ENCODE results near the gene CARD14. TPM values are rescaled to one million over a fixed set of nuclear protein-coding genes. Genes with fewer than 3 reads are reported as not detected.
A peak's percentile ranks its signal among the peaks of the same experiment; 100 is the strongest.

The CARD14 gene
- total RNA-seq, 1 experiment from 2014 or later: 0.24 TPM

GRCh38 chr17:80146121-80147034 lies 23.5 kb upstream of the CARD14 start:
- Histone ChIP-seq H3K9me3 (ENCODE audit: control insufficient read depth, low read depth, low read length) (no peaks in the 10 kb centered on the region), H2BK5ac (ENCODE audit: insufficient read length, low read length) (no peak overlapping the region), H2BK12ac (ENCODE audit: insufficient read length, low read depth, low read length) (no peak overlapping the region), H4K5ac (ENCODE audit: insufficient read length, low read depth, low read length) (no peak overlapping the region), H3K14ac (ENCODE audit: insufficient read depth, low read length) (peak overlapping the region; percentile 87), H2AK5ac (ENCODE audit: insufficient read length, low read length) (no peak overlapping the region), H2BK120ac (ENCODE audit: low read depth, low read length, poor library complexity, severe bottlenecking) (no peak overlapping the region), H3K27me3 (ENCODE audit: insufficient read depth, low read length) (no peaks in the 10 kb centered on the region), H3K4ac (ENCODE audit: low read depth, low read length) (no peak overlapping the region), H3K23me2 (ENCODE audit: insufficient read length, low read depth, low read length, poor library complexity, severe bottlenecking) (peaks cover 6% of the 10 kb centered on the region), H3K79me2 (ENCODE audit: insufficient read depth, low read length) (peaks cover 22% of the 10 kb centered on the region; the same call in 1 of the 2 replicates), H4K20me1 (ENCODE audit: control insufficient read depth, insufficient read depth, insufficient read length) (no peaks in the 10 kb centered on the region), H3K4me2 (ENCODE audit: insufficient read depth, insufficient read length, low read length) (peak overlapping the region; percentile 87), H2AFZ (ENCODE audit: low read length) (no peak overlapping the region), H4K91ac (ENCODE audit: insufficient read length, low read depth, low read length) (no peak overlapping the region), H3K4me1 (ENCODE audit: insufficient read depth, low read length) (peaks cover 3% of the 10 kb centered on the region; the same call in 1 of the 2 replicates), H3T11ph (ENCODE audit: low read length) (no peak overlapping the region), H3K56ac (ENCODE audit: insufficient read length, low read depth, low read length) (no peak overlapping the region), H2BK15ac (ENCODE audit: low read depth, low read length) (no peak overlapping the region), H3K9ac (ENCODE audit: extremely low read depth, insufficient read length, low read length) (peak overlapping the region; percentile 86), H4K8ac (replicated peaks; ENCODE audit: insufficient read length, low read depth, low read length) (no peak overlapping the region), H2BK20ac (ENCODE audit: low read depth, low read length, poor library complexity, severe bottlenecking) (no peak overlapping the region), H3K23ac (ENCODE audit: insufficient read length, low read depth, low read length) (no peak overlapping the region), H3K18ac (ENCODE audit: insufficient read length, low read depth, low read length) (peak overlapping the region; percentile 73), H3K79me1 (ENCODE audit: insufficient read depth, low read depth, low read length, poor library complexity, severe bottlenecking) (peaks cover 4% of the 10 kb centered on the region), H3K27ac (ENCODE audit: insufficient read length, low read depth, low read length) (no peak overlapping the region)
- no peak for TF ChIP-seq CTCF (conservative IDR thresholded peaks at IDR 0.05)
- Mint-ChIP-seq H3K36me3 (ENCODE audit: insufficient read depth in 1 of 3, low read depth in 3 of 3) (peaks cover 21 to 49% (median 44%) of the 10 kb centered on the region in 3 experiments; a peak in 6 of 7 replicates), H3K4me1 (peaks cover 24 to 42% of the 10 kb centered on the region in 2 experiments), H3K27me3 (ENCODE audit: low read depth) (peaks cover 2% of the 10 kb centered on the region), H3K9me3 (no peaks in the 10 kb centered on the region), H3K27ac (peak overlapping the region; percentile 65 to 92 (median 85); a peak in 5 of 7 replicates), H3K4me3 (peak overlapping the region; percentile 85 to 86)
- DNase-seq: no peak
- WGBS (ENCODE audit: extremely low coverage, insufficient read length, low lambda C conversion rate): no CpG with 5 or more reads among the region's 69 CpGs
